PC-3 (cell line): ENCODE measurements around the gene PRSS23.

Experiments
- CTCF ChIP-seq: fragments of 300-600 bp; sonication (generic); conservative IDR thresholded peaks from 2 replicates; pipeline ENCODE4 v1.5.1; 2017; ENCODE audit warnings: antibody characterized with exemption, low read depth, mild to moderate bottlenecking, low read length
- EZH2 ChIP-seq: fragments of 300-600 bp; sonication (generic); IDR thresholded peaks from one replicate; pipeline ENCODE4 v1.6.1; 2017; ENCODE audit warnings: antibody characterized with exemption, mild to moderate bottlenecking, low read length; ENCODE audit not compliant: unreplicated experiment
- EZH2phosphoT487 ChIP-seq: fragments of 300-600 bp; sonication (generic); IDR thresholded peaks from 2 replicates; pipeline ENCODE4 v1.6.1; 2018; ENCODE audit warnings: mild to moderate bottlenecking, antibody characterized with exemption, low read length, borderline replicate concordance

DNA sequence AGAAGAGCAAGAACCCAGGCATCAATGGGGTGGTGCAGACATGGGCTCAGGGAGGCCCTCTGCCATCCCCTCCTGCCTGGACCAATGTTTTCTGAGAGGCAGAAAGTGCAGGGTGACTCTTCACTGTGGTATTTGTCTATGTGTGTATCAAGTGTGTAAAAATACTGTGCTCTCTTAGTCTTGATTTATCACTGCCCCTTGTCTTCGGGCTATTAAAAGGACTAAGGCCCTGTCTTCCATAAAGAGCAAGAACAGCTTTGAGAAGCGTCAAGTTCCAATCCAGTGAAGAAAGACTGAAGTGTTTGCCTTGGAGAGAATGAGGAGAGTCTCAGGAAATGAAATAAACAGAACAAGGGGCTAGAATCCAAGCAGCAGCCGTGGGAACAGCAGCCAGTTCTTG, 14.4 kb downstream of the PRSS23 start:
- TF ChIP-seq CTCF = no peak
- TF ChIP-seq EZH2 = no peak
- no peak for TF ChIP-seq EZH2phosphoT487
